ENCODE data around the gene SAMD11. TPM values are rescaled to one million over a fixed set of nuclear protein-coding genes. Genes with fewer than 3 reads are reported as not detected.
A peak's percentile ranks its signal among the peaks of the same experiment; 100 is the strongest.

Gene SAMD11
- total and polyA plus RNA-seq, 10 of the 15 experiments (the other 5 are each of a cell fraction or from before 2014, with no cell fraction given): 0.04 to 0.31 (median 0.19) TPM; not detected in 6

DNA sequence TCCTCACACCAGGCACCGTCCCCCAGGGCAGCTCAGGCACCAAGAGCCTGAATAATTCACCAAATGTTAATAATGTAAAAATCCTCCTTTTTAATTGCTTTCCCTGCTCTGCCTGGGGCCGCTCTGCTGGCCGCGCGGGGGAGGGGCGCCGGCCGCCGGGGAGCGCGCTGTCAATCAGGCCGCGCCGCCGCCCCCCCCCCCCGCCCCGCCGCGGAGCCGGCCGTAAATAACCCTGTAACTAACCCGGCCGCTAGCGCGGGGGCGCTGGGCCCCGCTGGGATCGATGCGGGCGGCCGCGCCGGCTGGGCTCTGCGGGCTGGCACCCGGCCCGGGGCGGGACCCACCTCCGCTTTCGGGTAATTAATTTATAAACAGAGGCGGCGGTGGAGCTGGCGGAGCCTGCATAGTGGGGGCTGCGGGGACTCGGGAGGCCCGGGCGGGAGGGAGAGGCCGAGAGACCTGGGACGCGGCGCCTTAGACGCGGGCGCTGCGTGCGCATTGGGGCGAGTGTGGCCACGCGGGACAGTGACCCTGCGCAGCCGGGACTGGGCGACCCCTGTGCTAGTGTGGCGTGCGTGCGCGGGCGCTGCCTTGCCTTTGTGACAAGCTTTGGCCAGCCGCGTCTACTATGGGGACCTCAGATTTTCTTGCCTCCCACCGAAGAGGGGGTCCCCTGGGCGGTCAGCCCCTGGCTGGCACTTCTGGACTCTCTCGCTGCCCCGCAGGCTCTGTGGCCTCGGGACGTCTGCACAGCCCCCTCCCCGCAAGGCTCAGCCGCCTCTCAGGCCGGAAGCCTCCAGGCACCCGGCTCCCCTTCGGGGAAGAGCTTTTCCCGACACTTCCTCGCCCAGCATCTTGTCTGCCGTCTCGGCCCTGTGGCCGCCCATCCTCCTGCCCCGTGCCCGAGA is 16.6 kb downstream of the SAMD11 start:
- H3K4me1 ChIP-seq (ENCODE audit: control insufficient read depth, insufficient read depth, low read length): peaks cover 7% of the 10 kb centered on the region; the same call in 1 of the 2 replicates
- FAIRE-seq: no peak
- BruUV-seq (replicated peaks): no TSS peak
- WGBS (ENCODE audit: insufficient coverage, insufficient replicate concordance, low lambda C conversion rate, missing lambda C conversion rate): 2% methylated on average over 74 of the region's 86 CpGs
- H4K20me1 ChIP-seq (ENCODE audit: control insufficient read depth, insufficient read depth): no peaks in the 10 kb centered on the region
- peak; percentile 33 for ATAC-seq
- peaks cover 6 to 8% of the 10 kb centered on the region in 2 experiments for H3K27me3 ChIP-seq (replicated peaks in 1 of 2; ENCODE audit: control insufficient read depth in 2 of 2, insufficient read depth in 2 of 2, low read length in 1 of 2)
- H3K4me3 ChIP-seq: peak overlapping the region; percentile 22; the same call in 1 of the 2 replicates
- no peak overlapping the region for H3K9ac ChIP-seq (ENCODE audit: control insufficient read depth, insufficient read depth, low read length)
- no peaks in the 10 kb centered on the region for H3K9me3 ChIP-seq (replicated peaks; ENCODE audit: control insufficient read depth, insufficient read depth, low read length)
- in situ Hi-C loops (cut with MboI) (no loop called here), intact Hi-C loops (cut with micrococcal nuclease; ENCODE audit: unreplicated experiment) (loop anchor here (5.0 kb wide), 1 partner anchor 33 kb away; no protein-coding TSS in a partner anchor)
- H3K79me2 ChIP-seq (ENCODE audit: control insufficient read depth, insufficient read depth, low read length): no peaks in the 10 kb centered on the region
- ChIA-PET CTCF (interaction anchor here (0.6 to 1.6 kb wide), 4 partner anchors 18 to 76 kb away, joined by 3 to 5 read pairs (median 4); partner anchors contain the start of gene NOC2L), SMC1A (ENCODE audit: uncharacterized antibody, unreplicated experiment) (interaction anchor here (0.9 kb wide), 1 partner anchor 35 kb away, joined by 3 read pairs; no protein-coding TSS in a partner anchor), POLR2A (no interaction called here), RAD21 (ENCODE audit: unreplicated experiment) (interaction anchor here (1.0 to 4.1 kb wide), 2 partner anchors 26 to 35 kb away, joined by 4 to 20 read pairs; partner anchors contain the start of gene PLEKHN1)
- H3K27ac ChIP-seq (ENCODE audit: control insufficient read depth, insufficient read depth): no peak overlapping the region
- no peak overlapping the region for H2AFZ ChIP-seq (ENCODE audit: control insufficient read depth, low read depth, low read length)
- DNase-seq (ENCODE audit: low read depth, low spot score): no peak
- peak overlapping the region; percentile 11 for H3K4me2 ChIP-seq (ENCODE audit: control insufficient read depth, insufficient read depth)
- H3K36me3 ChIP-seq (ENCODE audit: control insufficient read depth in 2 of 2, insufficient read depth in 2 of 2, low read length in 1 of 2): peaks cover 0 to 1% of the 10 kb centered on the region in 2 experiments; a peak in 1 of 4 replicates
- TF ChIP-seq, protein P1, sequence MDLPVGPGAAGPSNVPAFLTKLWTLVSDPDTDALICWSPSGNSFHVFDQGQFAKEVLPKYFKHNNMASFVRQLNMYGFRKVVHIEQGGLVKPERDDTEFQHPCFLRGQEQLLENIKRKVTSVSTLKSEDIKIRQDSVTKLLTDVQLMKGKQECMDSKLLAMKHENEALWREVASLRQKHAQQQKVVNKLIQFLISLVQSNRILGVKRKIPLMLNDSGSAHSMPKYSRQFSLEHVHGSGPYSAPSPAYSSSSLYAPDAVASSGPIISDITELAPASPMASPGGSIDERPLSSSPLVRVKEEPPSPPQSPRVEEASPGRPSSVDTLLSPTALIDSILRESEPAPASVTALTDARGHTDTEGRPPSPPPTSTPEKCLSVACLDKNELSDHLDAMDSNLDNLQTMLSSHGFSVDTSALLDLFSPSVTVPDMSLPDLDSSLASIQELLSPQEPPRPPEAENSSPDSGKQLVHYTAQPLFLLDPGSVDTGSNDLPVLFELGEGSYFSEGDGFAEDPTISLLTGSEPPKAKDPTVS (IDR thresholded peaks at IDR 0.05; ENCODE audit: low read depth, low read length): no peak
- TF ChIP-seq NKRF (conservative IDR thresholded peaks at IDR 0.05): 0 out of 2 replicates have a peak, but pooled peaks have one; percentile 37
- no peak for TF ChIP-seq FOS (IDR thresholded peaks at IDR 0.05; ENCODE audit: borderline replicate concordance, extremely low read depth, insufficient read length)
- TF ChIP-seq JUND (IDR thresholded peaks at IDR 0.05; ENCODE audit: low read depth, low read length): no peak
- no peak for TF ChIP-seq NR2C2 (IDR thresholded peaks at IDR 0.05; ENCODE audit: borderline replicate concordance, control insufficient read depth, insufficient read length, low read depth)
- TF ChIP-seq BCL3 (IDR thresholded peaks at IDR 0.05; ENCODE audit: borderline replicate concordance, insufficient read depth, low read depth, low read length, poor library complexity, severe bottlenecking): no peak
- TF ChIP-seq TAF1 (IDR thresholded peaks at IDR 0.05; ENCODE audit: borderline replicate concordance, low read depth, low read length): no peak
- TF ChIP-seq PAX8 (IDR thresholded peaks at IDR 0.05): no peak
- TF ChIP-seq ATF3 (IDR thresholded peaks at IDR 0.05; ENCODE audit: borderline replicate concordance, extremely low read depth, low read depth, low read length): no peak
- TF ChIP-seq SREBF1 (IDR thresholded peaks at IDR 0.05; ENCODE audit: low read length): no peak
- no peak for TF ChIP-seq REST (IDR thresholded peaks at IDR 0.05; ENCODE audit: low read depth, low read length)
- TF ChIP-seq SP1 (IDR thresholded peaks at IDR 0.05; ENCODE audit: low read depth, low read length): no peak
